Amniotic epithelial cell (primary cell): ENCODE data around the gene ASB13.
A peak's percentile ranks its signal among the peaks of the same experiment; 100 is the strongest.
"Not testable (repeated sequence)": the region's sequence is repeated elsewhere in the genome, so short reads cannot be mapped to it uniquely, and the experiment has no call there.

ENCODE experiments used
- DNase-seq: peaks from one replicate; pipeline ENCODE4 v3.0.0-alpha.2; 2010; ENCODE audit warnings: low read depth

ASB13 gene

DNA sequence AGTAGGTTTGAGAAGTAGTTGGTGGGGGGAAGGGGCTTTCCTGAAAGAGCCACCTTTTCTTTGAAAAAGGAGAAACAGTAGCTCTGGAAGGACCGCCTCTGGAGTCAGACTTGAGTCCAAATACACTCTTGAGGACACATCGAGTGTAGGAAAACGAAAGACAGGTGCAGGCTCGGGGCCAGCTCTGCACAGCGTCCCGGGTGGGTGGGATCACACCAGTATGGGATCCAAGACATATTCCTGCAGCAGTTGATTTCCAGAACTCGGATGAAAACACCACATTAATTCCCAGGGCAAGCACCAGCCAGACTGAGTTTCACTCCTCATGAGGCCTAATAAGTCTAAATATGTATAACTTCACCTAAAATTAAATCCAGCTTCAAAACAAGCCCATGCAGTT lies 61.4 kb downstream of the ASB13 start:
- DNase-seq, result no peak

DNA sequence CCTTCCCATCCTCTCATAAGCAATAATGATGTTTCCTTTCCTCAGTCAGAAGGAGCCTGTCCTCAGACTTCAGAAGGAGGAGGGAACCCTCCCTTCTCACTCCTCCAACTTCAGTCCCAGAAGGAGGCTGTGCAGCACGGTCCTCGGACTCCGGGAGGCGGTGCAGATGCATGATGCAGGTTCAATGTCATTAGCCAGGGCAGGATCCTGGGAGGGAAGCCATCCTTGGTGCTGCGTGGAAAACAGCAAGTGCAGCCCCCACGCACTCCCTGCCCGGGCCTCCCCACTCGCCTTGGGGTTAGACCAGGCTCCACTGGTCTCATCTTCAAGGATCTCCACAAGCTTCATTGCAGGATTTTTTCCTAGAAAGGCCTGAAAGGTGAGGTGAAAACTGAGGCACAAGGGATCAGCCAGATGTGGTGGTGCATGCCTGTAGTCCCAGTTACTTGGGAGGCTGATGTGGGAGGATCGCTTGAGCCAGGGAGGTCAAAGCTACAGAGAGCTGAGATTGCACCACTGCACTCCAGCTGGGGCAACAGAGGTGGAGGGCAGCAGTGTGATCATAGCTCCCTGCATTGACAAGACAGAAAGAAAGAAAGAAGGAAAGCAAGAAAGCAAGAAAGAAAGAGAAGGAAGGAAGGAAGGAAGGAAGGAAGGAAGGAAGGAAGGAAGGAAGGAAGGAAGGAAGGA lies 62.0 kb downstream of the ASB13 start:
- DNase-seq, result no peak

DNA sequence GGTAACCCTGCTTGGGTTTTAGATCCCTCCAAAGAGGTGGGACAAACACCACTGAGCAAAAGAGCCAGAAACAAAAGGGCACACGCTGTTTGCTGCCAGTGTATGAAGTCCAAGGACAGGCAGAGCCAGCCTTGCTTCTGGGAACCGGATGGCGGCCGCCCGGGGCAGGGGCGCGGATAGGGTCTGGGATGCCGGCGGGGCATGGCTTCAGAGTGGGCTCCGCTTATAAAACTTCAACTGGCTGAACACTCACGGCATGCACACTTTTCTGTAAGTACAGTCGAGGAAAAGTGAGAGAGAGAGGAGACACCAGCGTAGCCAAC lies 62.6 kb downstream of the ASB13 start:
- DNase-seq, result no peak

DNA sequence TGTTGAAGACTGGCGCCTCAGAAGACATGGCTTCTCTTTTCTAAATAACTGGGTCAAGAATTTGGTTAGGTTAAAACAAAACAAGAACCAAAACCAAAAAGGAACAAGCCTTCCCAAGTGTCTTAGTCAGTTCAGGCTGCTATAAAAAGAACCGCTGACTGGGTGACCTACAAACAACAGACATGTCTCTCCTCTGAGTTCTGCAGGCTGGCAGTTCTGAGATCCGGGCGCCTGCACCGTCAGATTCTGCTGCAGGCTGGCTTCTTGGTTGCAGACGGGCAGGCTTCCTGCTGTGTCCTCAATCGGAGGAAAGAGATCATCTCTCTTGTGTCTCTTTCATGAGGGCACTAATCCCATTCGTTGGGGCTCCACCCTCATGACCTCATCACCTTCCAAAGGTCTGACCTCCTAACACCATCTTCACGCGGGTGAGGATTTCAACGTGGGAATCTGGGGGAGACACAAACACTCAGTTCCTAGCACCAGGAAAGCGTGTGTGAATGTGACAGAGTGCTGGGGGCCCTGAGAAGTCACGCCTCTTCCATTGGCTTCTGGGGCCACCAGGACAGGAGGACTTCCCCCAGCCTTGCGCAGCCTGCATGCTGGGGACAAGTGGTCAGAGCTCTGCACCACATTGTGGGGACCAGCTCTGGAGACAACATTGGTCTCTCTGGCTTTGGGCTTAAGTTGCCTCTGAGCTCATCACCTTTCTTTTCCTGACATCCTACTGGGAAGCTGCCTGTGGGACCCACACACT lies 63.1 kb downstream of the ASB13 start:
- no peak for DNase-seq

DNA sequence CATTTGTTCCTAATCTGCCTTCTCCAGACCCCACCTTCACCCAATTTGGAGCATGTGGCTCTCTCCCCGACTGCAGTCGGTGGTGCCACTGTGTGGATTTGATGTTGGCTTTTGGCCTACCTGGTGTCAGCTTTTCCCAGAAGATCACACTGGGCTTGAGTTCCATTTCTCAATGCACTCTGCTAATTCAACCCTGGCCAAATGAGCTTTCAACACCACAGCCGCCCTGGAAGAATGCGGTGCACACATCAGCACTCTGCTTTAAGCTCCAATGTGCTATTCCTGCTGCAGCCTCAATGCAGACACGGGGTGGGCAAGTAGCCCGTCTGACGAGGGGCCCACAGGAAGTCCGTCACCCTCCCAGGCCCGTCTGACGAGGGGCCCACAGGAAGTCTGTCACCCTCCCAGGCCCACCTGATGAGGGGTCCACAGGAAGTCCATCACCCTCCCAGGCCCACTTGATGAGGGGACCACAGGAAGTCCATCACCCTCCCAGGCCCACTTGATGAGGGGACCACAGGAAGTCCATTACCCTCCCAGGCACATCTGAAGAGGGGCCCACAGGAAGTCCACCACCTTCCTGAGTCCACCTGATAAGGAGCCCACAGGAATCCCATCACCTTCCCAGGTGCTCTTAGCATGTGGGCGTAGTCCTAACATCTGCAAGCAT lies 64.4 kb downstream of the ASB13 start:
- DNase-seq, result no peak

DNA sequence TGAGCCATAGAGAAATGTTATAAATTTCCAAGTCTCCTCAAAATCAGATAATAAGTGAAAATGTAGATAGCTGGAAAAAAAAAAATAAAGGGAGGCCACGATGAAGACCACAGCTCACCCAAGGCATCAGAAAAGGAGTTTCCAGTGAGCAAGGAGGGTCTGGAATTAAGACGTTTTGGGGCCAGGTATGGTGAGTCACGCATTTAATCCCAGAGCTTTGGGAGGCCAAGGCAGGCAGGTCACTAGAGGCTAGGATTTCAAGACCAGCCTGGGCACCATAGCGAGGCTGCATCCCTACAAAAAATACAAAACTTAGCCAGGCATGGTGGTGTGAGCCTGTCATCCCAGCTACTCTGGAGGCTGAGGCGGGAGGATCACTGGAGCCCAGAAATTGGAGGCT lies 65.5 kb downstream of the ASB13 start:
- DNase-seq, result peak; percentile 82

DNA sequence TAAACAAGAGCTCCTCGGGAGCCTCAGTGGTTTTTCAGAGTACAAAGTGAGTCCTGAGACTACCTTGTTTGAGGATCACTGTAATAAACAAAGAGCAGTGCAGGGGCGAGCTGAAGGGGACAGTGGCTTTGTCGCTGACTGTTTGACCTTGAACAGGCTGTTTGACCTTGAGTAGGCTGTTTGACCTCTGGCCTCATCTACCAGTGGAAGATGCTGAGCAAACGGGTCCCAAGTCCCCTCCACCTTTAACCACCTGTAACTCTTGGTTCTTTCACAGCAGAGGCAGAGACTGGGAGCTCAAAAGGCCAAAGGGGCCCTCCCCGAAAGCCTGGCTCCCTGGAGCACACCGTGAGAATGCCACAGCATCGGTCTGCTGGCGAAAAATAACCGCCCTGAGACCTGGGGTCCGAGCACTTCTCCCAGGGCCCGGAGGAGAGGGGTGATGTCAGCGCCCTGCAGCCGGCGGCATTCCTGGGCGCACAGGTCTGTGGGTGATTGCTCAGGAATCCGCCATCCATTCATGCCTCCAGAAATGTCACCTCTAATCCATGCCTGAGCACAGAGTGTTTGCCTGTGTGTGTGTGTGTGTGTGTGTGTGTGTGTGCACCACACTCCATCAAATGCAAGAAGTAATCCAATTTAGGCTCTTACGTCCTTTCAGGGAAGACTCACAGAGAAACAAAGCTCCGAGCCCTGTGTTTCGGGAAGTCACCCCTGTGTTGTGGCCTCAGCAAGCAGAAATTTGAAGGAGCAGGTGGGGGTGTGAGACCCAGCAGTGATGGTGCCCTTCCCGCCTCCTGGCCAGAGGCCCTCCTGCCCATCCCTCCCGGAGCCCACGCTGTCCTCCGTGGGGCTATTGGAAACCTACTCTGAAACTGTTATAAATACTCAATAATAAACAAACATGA lies 66.5 kb downstream of the ASB13 start:
- DNase-seq, result no peak

DNA sequence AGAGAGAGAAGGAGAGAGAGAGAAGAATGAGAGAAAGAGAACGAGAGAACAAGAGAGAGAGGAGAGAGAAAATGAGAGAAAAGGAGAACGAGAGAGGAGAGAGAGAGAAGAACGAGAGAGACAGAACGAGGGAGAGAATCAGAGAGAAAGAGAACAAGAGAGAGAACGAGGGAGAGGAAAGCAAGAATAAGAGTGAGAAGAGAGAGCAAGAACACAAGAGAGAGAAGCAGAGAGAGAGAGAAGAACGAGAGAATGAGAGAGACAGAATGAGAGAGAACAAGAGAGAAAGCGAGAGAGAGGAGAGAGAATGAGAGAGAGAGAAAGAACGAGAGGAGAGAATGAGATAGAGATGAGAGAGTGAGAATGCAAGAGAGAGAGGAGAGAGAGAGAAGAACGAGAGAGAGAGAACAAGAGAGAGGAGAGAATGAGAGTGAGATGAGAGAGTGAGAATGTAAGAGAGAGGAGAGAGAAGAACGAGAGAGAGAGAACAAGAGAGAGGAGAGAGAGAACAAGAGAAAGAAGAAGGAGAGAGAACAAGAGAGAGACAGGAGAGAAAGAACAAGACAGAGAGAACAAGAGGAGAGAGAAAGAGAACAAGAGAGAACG lies 68.2 kb downstream of the ASB13 start:
- DNase-seq, result no peak

DNA sequence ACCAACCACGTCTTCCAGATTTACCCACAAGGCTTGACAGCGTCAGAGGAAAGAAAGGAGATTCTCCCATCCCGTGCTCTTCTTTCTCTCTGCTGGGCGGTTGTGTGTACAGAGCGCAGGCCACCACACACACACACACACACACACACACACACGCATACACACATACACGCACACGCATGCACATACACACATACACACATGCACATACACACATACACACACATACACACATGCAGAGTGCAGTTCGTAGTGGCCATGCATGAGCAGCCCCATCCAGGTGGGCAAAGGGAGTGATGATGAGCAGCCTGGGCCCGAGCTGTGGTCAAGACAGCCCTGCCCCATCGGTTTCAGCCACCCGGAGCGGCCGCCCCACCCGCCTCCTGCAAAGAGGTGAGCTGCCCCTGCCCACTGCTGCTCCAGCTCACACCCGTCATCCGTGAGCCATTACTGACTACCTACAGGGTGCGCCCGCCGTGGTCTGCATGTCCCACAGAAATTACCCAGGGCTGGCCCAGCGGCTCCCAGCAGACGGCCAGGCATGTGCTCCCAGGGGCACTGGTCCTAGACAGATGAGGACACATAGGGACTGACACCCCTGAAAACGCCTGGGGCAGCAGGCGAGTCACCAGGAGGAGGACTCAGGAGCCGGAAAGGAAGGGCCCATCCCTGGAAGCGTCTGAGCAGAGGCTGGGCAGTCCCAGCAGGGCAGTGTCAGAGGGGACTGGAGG lies 69.6 kb downstream of the ASB13 start:
- DNase-seq, result no peak

DNA sequence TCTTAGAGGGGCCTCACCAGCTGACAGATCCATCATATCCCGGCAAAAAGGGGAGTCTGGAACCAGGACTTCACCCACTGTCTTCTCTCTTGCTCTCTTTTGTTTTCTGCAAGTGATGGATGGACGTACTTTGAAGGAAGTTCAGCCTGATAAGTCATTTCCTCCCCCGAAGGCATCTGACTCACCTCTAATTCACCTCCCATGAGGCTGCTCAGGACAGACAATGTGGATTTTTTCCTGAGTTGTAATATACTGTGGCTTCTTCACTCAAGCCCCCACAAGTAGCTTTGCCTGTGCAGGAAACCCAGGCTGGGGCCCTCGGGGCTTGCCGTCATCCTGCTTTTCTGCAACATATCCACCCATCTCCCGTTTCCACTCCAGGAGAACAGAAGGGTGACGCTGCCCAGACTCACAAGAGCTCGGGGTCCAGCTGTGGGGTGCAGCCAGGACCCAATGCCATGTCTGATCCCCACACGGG lies 70.4 kb downstream of the ASB13 start:
- DNase-seq, result peak; percentile 97

DNA sequence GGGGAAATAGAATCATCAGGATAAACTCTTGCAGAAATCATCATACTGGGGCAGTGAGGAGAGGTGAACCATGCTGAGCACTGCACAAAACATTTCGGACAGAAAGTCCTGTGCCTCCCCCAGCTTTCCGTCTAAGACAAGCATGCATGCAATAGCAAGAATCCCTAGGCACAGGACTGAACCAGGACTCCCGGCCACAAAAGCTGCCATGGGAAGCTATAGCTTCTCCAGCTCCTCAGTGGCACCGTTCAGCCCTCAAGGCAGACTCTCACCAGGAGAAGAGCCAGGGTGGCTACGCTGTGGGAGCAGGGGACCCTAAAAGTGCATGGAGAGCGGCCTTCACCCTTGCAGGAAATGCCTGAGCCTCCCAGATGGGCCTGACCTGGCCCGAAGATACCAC lies 70.8 kb downstream of the ASB13 start:
- peak; percentile 86 for DNase-seq

DNA sequence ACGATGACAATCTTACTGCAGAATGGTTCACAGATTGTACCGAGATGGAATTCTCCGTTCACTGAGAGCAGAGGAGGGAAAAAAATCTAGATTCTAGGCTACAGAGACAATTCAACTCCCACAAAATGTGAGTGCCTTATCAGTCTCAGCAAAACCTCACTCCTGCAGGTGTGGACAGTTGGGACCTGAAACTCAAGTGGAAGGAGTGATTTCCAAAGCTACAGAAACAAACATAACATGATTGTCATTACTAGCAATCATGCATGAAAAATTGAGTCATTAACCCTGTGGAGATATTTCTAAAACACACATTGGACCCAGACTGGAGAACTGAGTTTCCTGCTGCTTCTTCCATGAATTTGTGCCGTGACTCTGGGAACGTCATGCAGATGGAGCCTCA lies 71.3 kb downstream of the ASB13 start:
- DNase-seq, result no peak

DNA sequence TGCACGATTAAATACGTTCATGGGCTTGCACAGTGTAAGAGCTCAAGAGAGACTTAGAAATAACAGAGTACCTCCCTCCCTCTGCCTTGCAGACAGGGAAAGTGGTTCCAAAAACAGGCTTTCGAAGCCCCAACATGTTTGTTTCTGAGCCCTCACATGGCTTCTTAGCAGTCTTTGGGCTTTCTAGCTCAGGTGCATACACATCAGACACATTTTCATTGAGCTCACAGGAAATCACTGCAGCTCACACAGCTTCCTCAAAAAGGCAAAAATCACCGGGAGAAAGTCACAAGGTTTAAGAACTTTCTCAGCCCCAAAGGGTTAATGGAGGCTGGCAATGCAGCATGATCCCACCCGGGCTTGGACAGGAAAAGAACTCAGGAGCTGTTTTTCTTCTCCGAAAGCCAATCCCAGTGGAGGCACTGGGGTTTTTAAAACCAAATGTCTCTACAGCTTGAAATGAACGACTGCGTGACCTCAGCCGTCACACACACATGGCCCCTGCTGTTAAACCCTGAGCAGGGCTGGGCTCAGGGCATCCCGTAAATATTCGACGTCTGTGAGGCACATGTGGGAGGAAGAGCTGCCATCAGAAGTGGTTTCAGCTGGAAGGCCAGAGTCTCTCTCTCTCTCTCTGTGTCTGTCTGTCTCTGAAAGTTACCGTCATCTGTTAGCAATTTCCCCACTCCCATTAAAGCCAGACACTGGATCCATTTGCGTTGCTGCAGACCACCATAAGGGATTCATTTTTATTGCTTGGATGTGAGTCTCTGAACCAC lies 71.9 kb downstream of the ASB13 start:
- DNase-seq, result peak; percentile 47

DNA sequence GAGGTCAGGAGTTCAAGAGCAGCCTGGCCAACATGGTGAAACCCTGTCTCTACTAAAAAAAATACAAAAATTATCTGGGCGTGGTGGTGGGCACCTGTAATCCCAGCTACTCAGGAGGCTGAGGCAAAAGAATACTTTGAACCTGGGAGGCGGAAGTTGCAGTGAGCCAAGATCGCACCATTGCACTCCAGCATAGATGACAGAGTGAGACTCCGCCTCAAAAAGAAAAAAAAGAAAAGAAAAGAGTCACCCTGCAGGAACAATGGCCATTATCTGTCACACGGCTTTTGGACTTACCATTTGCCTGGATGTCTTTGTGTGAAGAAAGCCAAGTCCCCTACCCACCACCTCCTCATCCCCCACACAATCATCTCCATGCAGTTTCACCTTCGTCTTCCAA lies 73.0 kb downstream of the ASB13 start:
- DNase-seq, result not testable (repeated sequence)

DNA sequence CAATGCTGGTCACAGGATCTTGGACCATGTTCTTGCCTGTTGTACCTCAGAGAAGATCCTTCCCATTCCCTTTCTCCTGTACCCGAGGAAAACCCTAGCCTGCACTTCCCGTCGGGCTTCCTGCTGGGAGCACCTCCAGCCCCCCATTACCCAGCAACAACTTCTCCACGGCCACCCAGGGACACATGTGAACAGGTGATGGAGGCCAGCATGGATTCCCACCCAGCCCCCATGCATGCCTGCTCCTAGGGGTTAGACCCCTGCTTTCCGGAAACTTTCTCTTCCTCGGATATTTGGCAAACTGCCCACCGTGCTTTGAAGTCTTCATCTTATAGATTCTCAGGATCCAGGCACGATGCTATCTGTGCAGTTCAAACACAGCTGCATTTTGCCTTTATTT lies 74.3 kb downstream of the ASB13 start:
- no peak for DNase-seq

DNA sequence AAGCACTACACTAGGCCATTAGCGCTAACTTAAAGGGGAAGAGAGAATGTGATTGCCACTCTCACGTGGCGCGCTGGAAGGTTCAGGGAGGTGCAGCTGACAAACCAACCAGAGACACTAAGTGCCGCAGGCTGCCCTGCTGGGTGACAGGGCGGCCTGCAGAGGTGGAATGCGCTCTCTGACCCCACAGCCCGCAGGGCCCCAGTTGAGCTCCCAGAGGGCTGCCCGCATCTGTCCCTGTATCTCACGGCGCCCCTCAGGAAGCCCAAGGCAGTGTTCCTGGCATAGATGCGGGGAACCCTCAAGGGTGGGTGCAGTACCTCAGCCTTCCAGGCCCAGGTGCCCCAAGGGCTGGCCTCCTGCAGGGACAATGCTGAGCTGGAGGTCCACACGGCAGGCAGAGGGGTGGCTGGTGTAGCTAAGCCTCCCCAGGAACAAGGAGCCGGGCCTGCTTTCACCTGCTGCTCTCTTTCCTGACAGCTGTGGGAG lies 75.0 kb downstream of the ASB13 start:
- no peak for DNase-seq

DNA sequence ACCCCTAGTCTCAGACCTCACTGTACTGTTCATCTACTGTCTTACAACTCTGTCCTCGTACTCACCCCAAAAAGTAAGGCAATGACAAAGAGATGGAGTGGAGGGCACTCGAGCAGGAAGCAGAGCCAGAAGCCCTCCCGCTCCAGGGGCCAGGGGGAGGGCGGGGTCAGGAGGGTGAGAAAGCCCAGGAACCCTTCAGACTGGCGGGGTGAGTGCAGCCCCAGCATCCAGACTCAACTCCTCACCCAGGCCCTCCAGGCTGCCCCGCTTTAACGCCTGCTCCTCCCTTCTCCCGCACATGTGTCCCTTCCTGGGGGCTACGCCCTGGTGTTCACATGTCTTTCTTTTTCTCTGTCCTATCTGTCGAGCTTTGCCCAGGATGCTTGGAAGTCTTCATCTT lies 75.6 kb downstream of the ASB13 start:
- DNase-seq, result no peak

DNA sequence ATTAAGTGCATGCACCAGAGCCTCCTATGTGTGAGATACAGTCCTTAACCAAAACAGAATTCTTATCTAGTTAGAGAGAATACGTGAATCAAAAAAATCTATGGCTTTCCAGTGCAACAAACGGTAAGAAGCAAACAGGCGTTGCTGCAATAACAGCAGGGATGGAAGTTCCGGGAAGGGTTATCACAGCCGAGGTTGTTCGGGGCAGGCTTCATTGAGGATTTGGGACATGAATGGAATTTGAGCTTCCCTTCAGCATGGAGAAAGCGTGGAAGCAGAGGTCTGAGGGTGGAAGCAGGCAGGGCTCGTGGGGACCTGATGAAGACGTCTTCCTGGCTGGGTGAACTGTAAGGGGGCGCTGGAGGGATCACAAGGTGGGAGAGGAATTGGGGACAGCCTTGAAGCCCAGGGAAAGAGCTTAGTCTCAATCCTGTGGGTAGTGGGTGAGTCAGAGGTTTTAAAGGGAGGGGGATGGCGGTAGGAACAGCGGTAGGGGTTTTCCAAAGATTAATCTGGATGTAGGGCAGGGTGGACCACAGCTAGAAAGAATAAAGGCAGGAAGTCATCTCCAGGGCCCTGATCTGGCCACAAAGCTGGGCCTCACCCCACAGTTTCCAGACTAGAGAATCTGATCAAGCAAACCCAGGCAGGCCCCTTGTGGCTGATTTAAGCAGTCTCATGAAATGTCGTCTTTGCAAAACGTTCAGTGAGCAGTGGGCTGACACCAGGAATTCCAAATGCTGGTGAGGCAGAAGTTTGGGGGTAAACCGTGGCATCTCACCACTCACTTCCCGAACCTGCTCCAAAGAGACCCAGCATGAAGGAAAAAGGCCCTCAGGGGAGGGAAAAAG lies 76.5 kb downstream of the ASB13 start:
- peak; percentile 60 for DNase-seq

DNA sequence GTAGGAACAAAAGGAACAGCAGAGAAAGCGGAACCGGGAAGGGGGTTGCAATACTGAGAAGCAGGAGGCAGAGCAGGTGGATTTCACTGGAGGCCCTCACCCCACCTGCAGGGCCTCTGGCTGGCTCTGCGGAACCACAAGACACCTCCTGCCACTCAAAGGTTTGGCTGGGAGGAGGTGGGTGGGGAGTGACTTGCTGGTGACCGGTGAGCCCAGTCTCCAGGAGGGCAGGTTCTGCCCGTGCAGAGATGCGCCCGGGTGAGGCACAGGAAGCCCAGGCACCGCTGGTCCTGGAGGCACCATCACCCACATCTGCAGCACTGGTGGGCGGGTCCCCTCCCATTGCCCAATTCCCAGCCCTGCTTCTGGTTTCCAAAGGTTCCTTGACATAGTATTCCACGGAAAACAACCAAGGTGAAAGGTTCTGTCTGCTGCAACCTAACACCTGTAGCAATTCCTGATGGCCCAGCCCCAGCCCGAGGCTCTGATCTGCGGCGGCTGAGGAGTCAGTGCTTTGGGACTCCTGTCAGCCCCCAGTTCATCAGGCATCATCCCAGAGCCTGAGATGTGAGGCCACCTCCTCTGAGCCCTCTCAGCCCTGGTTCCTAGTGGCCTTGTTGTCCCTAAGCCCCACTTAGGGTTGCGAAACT lies 77.3 kb downstream of the ASB13 start:
- no peak for DNase-seq
